ENCODE results near the gene TPRA1. TPM values are rescaled to one million over a fixed set of nuclear protein-coding genes. Genes with fewer than 3 reads are reported as not detected.
"Not testable (repeated sequence)": the region's sequence is repeated elsewhere in the genome, so short reads cannot be mapped to it uniquely, and the experiment has no call there.

The TPRA1 gene
- total RNA-seq, 1 donor from 2014 or later: 11.8 TPM

DNA sequence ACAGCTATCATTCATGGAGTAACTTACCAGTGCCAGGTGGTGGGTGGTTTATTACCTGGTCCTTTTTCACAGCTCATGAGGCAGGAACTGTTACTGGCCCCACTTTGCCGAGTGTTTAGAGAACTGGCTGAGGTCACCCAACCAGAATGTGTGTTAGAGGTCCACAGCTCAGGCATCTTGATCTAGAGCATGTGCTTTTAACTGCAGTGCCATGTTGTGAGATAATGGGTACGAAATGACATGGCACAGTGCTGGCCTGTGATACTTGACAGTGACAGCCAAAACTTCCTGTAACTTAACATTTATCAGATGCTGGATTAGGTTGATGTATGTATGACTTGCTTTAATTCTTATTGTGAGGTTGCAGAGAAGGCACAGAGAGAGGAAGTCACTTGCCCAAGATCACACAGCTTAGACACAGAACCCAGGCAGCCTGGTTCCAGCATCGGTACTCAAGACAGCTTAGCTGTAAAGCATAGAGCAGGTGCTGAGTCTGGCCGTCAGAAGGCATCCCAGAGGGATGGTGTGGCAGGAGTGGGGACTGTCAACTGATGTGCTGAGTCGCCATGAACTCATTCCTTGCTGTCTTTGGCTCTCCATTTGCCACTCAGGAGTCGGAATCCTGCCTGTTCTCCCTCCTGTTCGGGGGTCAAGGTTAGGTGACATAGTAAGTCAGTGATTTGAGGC is 17.3 kb upstream of the TPRA1 start:
- Mint-ChIP-seq H3K4me1 (no peaks in the 10 kb centered on the region), H3K9me3 (no peaks in the 10 kb centered on the region), H3K27me3 (ENCODE audit: insufficient read depth, low read depth) (peaks cover 4% of the 10 kb centered on the region), H3K4me3 (no peak overlapping the region), H3K27ac (no peak overlapping the region), H3K36me3 (peaks cover 56% of the 10 kb centered on the region)
- Histone ChIP-seq H3K79me2 (ENCODE audit: low read depth) (peaks cover 51% of the 10 kb centered on the region), H4K20me1 (ENCODE audit: low read depth) (peaks cover 79% of the 10 kb centered on the region), H2AFZ (replicated peaks) (no peak overlapping the region), H3K9ac (no peak overlapping the region), H3K9me3 (ENCODE audit: low read depth) (no peaks in the 10 kb centered on the region), H3K36me3 (no peaks in the 10 kb centered on the region), H3K4me1 (no peaks in the 10 kb centered on the region), H3F3A (ENCODE audit: low read depth) (no peaks in the 10 kb centered on the region), H3K27me3 (no peaks in the 10 kb centered on the region), H3K4me2 (no peak overlapping the region), H3K27ac (no peak overlapping the region), H3K4me3 (no peak overlapping the region)
- TF ChIP-seq, protein P1, sequence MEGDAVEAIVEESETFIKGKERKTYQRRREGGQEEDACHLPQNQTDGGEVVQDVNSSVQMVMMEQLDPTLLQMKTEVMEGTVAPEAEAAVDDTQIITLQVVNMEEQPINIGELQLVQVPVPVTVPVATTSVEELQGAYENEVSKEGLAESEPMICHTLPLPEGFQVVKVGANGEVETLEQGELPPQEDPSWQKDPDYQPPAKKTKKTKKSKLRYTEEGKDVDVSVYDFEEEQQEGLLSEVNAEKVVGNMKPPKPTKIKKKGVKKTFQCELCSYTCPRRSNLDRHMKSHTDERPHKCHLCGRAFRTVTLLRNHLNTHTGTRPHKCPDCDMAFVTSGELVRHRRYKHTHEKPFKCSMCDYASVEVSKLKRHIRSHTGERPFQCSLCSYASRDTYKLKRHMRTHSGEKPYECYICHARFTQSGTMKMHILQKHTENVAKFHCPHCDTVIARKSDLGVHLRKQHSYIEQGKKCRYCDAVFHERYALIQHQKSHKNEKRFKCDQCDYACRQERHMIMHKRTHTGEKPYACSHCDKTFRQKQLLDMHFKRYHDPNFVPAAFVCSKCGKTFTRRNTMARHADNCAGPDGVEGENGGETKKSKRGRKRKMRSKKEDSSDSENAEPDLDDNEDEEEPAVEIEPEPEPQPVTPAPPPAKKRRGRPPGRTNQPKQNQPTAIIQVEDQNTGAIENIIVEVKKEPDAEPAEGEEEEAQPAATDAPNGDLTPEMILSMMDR (IDR thresholded peaks at IDR 0.05): no peak
- TF ChIP-seq EZH2 (IDR thresholded peaks at IDR 0.05): no peak
- DNase-seq (ENCODE audit: low spot score): no peak

GRCh38 chr3:127606981-127607595 is 16.6 kb upstream of the TPRA1 start:
- no peak overlapping the region for H3K4me3 ChIP-seq
- H3K27ac ChIP-seq: no peak overlapping the region
- H3K79me2 ChIP-seq (ENCODE audit: low read depth): peaks cover 51% of the 10 kb centered on the region
- Mint-ChIP-seq H3K9me3 (no peaks in the 10 kb centered on the region), H3K27ac (no peak overlapping the region), H3K27me3 (ENCODE audit: insufficient read depth, low read depth) (peaks cover 4% of the 10 kb centered on the region), H3K4me1 (peaks cover 7% of the 10 kb centered on the region), H3K36me3 (peaks cover 57% of the 10 kb centered on the region), H3K4me3 (no peak overlapping the region)
- H3K4me1 ChIP-seq: no peaks in the 10 kb centered on the region
- no peak overlapping the region for H3K9ac ChIP-seq
- no peak overlapping the region for H2AFZ ChIP-seq (replicated peaks)
- TF ChIP-seq EZH2phosphoT487 (IDR thresholded peaks at IDR 0.05): no peak
- TF ChIP-seq EZH2 (IDR thresholded peaks at IDR 0.05): no peak
- TF ChIP-seq, protein P1 (IDR thresholded peaks at IDR 0.05): no peak
- no peak for DNase-seq (ENCODE audit: low spot score)
- no peaks in the 10 kb centered on the region for H3K9me3 ChIP-seq (ENCODE audit: low read depth)
- no peaks in the 10 kb centered on the region for H3K36me3 ChIP-seq
- H3K27me3 ChIP-seq: no peaks in the 10 kb centered on the region
- no peaks in the 10 kb centered on the region for H3F3A ChIP-seq (ENCODE audit: low read depth)
- peaks cover 79% of the 10 kb centered on the region for H4K20me1 ChIP-seq (ENCODE audit: low read depth)
- no peak overlapping the region for H3K4me2 ChIP-seq

DNA sequence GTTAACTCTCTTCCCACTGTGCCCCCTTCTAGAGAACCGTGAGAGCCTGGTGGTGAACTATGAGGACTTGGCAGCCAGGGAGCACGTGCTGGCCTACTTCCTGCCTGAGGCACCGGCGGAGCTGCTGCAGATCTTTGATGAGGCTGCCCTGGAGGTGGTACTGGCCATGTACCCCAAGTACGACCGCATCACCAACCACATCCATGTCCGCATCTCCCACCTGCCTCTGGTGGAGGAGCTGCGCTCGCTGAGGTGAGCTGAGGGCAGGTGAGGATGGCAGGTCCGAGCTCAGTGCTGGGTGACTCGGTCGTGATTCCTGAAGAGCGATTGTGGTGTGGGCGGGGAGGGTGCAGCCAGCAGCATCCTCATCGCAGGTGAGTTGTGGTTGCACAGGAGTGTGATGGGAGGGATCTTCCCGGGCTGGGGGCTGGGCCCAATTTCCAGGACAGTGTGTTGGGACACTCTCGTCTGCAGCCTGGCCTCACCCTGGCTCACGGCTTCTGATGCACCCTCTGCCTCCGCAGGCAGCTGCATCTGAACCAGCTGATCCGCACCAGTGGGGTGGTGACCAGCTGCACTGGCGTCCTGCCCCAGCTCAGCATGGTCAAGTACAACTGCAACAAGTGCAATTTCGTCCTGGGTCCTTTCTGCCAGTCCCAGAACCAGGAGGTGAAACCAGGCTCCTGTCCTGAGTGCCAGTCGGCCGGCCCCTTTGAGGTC is 15.7 kb upstream of the TPRA1 start:
- Histone ChIP-seq H3K4me1 (peaks cover 3% of the 10 kb centered on the region), H2AFZ (replicated peaks) (no peak overlapping the region), H3K36me3 (peaks cover 1% of the 10 kb centered on the region), H3F3A (ENCODE audit: low read depth) (no peaks in the 10 kb centered on the region), H3K27me3 (no peaks in the 10 kb centered on the region), H3K27ac (no peak overlapping the region), H3K9ac (no peak overlapping the region), H4K20me1 (ENCODE audit: low read depth) (peaks cover 82% of the 10 kb centered on the region), H3K79me2 (ENCODE audit: low read depth) (peaks cover 57% of the 10 kb centered on the region), H3K4me3 (no peak overlapping the region), H3K9me3 (ENCODE audit: low read depth) (no peaks in the 10 kb centered on the region), H3K4me2 (no peak overlapping the region)
- Mint-ChIP-seq H3K27ac (no peak overlapping the region), H3K36me3 (peaks cover 57% of the 10 kb centered on the region), H3K9me3 (no peaks in the 10 kb centered on the region), H3K4me1 (peaks cover 12% of the 10 kb centered on the region), H3K27me3 (ENCODE audit: insufficient read depth, low read depth) (peaks cover 4% of the 10 kb centered on the region), H3K4me3 (no peak overlapping the region)
- no peak for DNase-seq (ENCODE audit: low spot score)
- TF ChIP-seq EZH2phosphoT487 (IDR thresholded peaks at IDR 0.05) (no peak), EZH2 (IDR thresholded peaks at IDR 0.05) (no peak)
- TF ChIP-seq, protein P1 (IDR thresholded peaks at IDR 0.05): no peak

DNA sequence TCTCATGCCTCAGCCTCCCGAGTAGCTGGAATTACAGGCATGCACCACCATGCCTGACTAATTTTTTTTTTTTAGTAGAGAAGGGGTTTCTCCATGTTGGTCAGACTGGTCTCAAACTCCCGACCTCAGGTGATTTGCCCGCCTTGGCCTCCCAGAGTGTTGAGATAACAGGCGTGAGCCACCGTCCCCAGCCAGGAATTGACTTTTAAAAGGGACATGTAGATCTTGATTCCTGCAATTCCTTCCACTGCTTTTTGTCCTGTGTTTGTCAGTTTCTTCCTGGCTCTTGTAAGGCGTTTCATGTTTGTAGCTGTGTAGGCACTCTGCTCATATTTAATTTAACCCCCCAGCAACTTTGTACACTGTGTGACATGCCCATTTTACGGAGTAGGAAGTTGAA is 15.0 kb upstream of the TPRA1 start:
- not testable (repeated sequence) for H3K4me3 Mint-ChIP-seq; H3K9me3 Mint-ChIP-seq; H3K9me3 ChIP-seq (ENCODE audit: low read depth); H3K4me2 ChIP-seq; DNase-seq (ENCODE audit: low spot score); H2AFZ ChIP-seq (replicated peaks); H3K36me3 ChIP-seq; H3K9ac ChIP-seq; H3F3A ChIP-seq (ENCODE audit: low read depth); H3K4me3 ChIP-seq; H3K27me3 ChIP-seq; H3K27ac ChIP-seq; H3K27me3 Mint-ChIP-seq (ENCODE audit: insufficient read depth, low read depth); H3K27ac Mint-ChIP-seq
- Mint-ChIP-seq H3K4me1 (peaks cover 19% of the 10 kb centered on the region), H3K36me3 (peaks cover 56% of the 10 kb centered on the region)
- peaks cover 10% of the 10 kb centered on the region for H3K4me1 ChIP-seq
- peaks cover 79% of the 10 kb centered on the region for H4K20me1 ChIP-seq (ENCODE audit: low read depth)
- H3K79me2 ChIP-seq (ENCODE audit: low read depth): peaks cover 58% of the 10 kb centered on the region

Data from neural progenitor cell (in vitro differentiated cells).